ENCODE data around the gene MTRR.
"Not testable (repeated sequence)": the region's sequence is repeated elsewhere in the genome, so short reads cannot be mapped to it uniquely, and the experiment has no call there.

MTRR gene

GRCh38 chr5:7902666-7903625 is 34.0 kb downstream of the MTRR start:
- no peak for DNase-seq

DNA sequence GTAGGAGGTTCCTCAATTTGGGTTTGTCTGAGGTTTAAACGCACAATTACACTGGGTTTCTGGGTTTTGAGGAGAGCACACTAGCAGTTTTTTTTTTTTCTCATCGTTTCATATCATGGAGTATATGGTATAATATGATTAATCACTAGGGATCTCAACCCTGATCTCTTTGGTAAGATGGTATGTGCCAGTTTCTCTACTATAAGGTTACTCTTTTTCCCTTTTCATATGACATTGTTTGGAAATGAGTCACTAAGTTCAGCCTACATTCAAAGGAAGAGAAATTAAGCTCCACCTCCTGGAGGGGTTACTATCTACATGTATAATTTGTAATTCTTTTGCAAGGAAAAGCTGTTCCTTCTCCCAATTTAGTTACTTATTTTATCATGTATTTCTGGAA is 35.2 kb downstream of the MTRR start:
- no peak for DNase-seq

DNA sequence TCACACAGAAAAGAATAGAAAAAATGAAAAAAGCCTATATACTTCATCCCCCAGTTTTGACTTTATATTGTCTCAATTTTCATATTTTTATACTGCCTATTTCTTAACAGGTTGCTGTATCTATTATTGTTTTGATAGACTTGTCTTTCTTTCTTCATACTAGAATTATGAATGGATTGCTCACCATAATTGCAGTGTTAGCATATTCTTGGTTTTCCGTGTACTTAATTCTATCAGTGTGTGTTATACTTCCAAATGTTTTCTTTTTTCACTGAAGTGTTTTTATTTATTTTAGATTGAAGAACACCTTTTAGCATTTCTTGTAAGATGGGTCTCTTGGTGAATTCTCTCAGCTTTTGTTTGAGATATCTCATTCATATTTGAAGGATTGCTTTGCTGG is 38.7 kb downstream of the MTRR start:
- no peak for DNase-seq

- DNase-seq: no peak
Observed at GRCh38 chr5:7908317-7908716, 39.4 kb downstream of the MTRR start.

DNA sequence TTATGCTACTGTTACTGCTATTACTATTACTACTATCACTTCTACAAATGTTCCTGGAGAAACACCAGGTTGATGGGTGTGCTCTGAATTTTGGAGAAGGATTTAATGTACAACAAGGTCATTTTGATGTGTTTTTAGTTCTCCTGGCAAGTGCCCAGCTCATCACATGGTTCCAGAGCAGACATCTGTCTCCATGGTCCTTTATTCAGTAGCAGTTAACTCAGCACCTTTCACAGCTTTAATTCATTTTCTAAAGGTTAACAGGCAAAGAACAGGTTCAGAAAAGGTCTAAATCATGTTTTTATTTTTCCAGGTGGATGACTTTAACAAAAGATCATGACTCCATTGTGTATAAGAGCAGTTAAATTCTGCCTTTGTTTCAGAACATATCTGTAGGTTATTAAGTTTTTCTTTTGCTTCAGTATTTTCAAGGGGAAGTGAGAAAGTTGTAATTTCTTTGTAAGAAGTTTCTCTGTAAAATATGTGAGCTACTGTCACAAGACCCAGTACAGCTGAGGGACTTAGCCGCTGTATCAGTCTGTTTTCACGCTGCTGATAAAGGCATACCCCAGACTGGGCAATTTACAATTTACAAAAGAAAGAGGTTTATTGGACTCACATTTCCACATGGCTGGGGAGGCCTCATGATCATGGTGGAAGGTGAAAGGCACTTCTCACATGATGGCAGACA is 41.9 kb downstream of the MTRR start:
- no peak for DNase-seq

DNA sequence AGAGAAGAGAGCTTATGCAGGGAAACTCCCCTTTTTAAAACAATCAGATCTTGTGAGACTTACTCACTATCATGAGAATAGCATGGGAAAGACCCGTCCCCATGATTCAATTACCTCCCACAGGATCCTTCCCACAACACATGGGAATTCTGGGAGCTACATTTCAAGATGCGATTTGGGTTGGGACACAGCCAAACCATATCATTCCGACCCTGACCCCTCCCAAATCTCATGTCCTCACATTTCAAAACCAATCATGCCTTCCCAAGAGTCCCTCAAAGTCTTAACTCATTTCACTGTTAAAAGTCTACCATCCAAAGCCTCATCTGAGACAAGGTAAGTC is 42.5 kb downstream of the MTRR start:
- not testable (repeated sequence) for DNase-seq

DNA sequence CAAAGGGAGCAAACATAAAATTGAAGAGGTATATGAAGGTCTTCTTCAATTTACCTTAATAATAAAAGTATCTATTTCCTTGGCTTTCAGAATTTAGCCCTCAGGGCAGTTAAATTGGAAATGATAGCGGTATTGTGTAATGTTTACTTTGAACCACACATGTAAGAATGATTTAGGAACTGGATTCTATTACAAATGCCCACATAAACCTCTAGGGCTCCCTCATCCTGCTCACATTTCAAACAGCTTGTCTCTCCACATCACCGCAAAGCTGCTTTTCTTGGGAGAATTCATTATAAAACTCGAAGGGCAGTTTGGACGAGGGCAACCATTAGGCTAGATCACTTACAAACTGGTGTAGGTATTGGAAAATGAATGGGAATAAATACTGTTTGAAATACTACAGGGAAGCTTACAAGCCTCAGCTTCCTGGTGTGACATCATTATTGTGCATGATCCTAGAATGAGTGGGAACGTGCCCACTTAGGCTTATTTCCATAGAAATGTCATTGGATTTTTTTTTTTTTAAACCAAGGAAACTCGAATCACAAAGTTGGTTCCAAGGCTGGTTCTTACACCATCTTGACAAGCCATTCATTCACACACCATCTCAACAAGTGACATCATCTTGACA is 47.3 kb downstream of the MTRR start:
- DNase-seq: no peak

DNA sequence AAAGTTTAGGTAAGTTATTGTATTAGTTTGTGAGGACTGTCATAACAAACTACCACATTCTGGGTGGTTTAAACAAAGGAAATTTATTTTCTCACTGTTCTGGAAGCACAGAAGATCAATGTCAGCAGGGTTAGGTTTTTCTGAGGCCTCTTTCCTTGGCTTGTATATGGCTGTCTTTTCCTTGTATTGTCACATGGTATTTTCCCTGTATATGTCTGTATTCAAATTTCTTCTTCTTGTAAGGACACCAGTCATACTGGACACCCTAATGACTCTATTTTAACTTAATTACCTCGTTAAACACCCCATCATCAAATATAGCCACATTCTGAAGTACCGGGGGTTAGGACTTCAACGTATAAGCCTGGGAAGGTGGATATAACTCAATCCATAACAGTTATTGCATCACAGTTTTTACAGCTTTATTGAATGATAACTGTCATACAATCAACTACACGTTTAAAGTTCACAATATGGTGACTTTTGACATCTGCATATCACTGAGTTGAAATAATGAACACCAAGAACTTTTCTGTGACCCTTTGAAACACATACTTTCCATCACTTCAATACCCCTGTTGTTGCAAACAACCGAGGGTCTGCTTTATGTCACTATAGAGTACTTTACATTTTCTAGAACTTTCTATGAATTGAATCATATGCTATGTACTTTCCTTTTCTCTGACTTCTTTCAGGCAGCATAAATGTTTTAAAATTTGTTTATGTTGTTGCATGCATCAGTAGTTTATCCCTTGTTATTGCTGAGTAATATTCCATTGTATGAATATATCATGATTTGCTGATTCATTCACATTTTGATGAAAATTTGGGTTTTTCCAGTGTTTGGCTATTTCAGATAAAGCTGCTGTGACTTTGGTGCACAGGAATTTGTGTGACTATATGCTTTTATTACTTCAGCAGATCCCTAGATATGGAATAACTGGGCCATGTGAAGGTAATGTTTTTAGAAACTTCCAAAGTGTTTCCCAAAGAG is 48.5 kb downstream of the MTRR start:
- DNase-seq: no peak

DNA sequence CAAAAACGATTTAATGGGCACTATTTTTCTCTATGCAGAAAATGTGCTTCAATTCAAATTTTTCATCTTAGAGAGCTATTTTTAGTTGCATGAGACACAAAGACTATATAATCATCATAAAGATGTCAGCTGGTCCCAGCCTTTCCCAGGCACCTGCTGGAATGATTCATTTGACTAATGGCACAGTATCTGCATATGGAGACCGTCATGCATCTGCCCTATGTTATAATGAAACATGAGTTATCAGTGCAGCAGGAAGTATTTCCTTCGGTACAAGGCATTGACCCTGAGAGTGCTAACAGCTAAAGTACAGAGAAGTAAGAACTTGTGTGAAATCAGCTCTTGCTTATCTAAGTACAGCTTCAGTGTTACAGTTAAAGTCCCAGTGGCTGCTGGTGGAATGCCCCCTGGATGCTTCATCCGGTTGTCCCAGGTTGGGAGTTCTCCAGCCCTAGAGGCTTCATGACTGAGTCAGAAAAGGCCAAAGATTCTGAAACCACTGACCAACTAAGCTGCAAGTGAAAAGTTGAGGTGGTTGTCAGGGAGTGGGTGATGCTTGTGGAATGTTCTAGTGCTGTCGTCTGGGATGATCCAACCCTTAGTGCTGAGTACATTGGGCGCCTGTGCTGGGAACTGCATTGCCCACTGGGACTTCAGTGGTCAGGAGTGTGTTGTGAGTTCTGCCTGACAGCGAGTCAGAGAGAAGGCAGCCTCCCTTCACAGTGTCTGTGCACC is 57.2 kb downstream of the MTRR start:
- no peak for DNase-seq

DNA sequence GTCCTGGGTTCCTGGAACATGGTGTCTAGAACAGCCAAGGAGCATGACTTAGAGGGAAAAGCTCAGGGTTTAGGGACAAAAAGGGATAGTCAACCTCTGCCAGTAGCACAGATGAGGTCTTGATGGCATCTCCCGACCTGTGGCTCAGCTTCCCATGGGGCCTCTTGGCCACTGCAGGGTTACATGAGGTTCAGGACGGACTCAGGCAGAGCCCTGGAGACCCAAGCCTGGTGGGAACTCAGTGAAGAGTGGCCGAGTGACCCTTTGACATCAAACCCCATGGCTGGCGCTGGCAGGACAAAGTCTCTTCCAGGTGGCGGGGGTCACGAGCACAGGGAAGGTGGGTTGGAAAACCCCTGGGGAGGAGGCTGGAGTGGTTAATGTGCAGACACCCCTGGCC is 57.8 kb downstream of the MTRR start:
- no peak for DNase-seq

GRCh38 chr5:7927466-7928375 is 58.8 kb downstream of the MTRR start:
- DNase-seq: peak; percentile 23

DNA sequence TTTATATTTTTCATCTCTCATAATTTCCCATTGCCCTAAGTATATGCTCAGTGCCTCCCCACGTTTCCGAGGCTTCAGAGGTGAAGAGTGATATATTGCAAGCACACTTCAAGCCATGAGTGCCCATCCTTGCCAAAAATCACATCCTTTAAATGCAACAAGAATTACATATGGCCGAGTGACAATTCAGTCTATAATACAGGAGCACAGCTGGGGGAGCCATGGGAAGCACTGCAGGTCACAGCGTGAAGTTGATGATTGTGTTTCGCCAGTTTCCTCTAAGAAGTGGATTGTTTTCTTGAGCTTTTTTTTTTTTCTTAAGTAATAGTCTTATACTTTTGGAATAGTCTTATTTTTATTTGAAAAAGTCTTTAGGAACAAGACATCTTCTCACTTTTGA is 61.1 kb downstream of the MTRR start:
- no peak for DNase-seq

DNA sequence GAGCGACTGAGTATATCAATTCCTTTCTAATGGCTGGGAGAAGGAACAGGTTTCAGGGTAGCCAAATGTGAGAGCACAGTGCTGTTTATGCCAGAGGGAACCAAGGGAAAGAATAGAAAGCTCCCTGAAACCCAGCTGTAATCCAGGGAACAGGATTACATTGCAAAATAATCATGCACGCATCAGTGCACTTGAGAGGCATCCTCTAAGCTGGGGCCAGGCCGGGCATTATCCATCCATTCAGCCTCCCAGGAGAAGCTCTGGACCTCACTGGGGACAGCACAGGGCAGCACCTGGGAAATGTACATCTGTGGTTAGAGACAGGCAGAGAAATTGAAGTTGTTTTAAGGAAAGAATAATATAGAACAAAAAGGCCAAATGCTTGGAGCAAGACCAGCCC is 72.7 kb downstream of the MTRR start:
- DNase-seq: no peak

DNA sequence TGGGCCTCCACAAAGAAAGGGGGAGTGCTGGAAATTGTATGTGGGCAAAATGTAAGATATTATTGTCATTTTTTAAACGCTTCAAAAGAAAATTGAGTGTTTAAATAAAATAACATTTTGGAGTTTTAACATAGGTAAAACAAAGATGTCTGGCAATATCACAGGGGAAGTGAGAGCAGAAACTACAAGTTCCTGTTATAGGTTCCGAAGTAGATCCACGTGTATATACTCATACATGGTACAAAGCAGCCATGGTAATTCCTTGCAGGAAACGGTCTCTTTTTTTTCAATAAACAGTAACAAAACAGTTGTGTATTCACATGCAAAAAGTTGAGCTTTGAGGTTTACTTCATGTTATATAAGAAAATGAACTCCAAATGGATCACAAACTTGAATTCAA is 78.4 kb downstream of the MTRR start:
- no peak for DNase-seq

All from activated naive CD4-positive, alpha-beta T cell treated with anti-CD3 and anti-CD28 coated beads, Interleukin-2, amount 50 U/mL, for 16 hours (primary cell).